Mammary epithelial cell (primary cell): ENCODE data around the gene NTRK1.

ENCODE experiments used
- EZH2 ChIP-seq: IDR thresholded peaks from 2 replicates; pipeline ENCODE4 v1.6.1; 2012; ENCODE audit warnings: low read length, inconsistent platforms, borderline replicate concordance
- TF ChIP-seq, protein P1 (sequence below), 2 donors: IDR thresholded peaks in 1 of 2; conservative IDR thresholded peaks in 1 of 2; 2 replicates each; pipeline ENCODE4 v1.5.1; 2011 to 2012; ENCODE audit warnings: inconsistent platforms in 2 of 2, low read length in 2 of 2, mild to moderate bottlenecking in 2 of 2, control low read depth in 1 of 2, low read depth in 1 of 2; ENCODE audit not compliant: insufficient read depth in 1 of 2; ENCODE audit errors: extremely low read depth in 1 of 2

DNA sequence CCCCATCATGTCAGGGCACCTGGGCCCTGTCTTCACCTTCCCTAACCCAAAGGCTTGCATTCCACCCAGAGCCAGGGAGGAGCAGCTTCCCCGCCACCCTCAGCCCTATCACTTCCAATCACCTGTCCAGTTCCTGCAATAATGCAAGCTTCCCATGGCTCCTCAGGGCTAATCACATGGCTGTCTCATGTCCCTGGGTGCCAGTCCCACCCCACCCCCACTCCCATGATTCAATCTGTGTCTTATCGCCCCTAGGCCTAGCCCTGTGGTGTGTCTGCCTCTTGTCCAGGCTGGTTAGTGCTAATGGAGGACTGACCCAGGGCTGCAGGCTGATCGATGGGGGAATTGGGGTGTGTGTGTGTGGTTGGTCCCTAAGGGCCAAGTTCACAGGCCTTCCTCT, 21.9 kb downstream of the NTRK1 start:
- TF ChIP-seq, protein P1, sequence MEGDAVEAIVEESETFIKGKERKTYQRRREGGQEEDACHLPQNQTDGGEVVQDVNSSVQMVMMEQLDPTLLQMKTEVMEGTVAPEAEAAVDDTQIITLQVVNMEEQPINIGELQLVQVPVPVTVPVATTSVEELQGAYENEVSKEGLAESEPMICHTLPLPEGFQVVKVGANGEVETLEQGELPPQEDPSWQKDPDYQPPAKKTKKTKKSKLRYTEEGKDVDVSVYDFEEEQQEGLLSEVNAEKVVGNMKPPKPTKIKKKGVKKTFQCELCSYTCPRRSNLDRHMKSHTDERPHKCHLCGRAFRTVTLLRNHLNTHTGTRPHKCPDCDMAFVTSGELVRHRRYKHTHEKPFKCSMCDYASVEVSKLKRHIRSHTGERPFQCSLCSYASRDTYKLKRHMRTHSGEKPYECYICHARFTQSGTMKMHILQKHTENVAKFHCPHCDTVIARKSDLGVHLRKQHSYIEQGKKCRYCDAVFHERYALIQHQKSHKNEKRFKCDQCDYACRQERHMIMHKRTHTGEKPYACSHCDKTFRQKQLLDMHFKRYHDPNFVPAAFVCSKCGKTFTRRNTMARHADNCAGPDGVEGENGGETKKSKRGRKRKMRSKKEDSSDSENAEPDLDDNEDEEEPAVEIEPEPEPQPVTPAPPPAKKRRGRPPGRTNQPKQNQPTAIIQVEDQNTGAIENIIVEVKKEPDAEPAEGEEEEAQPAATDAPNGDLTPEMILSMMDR (conservative IDR thresholded peaks at IDR 0.05 in 1 of 2, IDR thresholded peaks at IDR 0.05 in 1 of 2; ENCODE audit: extremely low read depth in 1 of 2, insufficient read depth in 1 of 2, low read depth in 1 of 2, low read length in 2 of 2), result no peak
- no peak for TF ChIP-seq EZH2
